ENCODE results near the gene MTERF2.
A peak's percentile ranks its signal among the peaks of the same experiment; 100 is the strongest.

DNA sequence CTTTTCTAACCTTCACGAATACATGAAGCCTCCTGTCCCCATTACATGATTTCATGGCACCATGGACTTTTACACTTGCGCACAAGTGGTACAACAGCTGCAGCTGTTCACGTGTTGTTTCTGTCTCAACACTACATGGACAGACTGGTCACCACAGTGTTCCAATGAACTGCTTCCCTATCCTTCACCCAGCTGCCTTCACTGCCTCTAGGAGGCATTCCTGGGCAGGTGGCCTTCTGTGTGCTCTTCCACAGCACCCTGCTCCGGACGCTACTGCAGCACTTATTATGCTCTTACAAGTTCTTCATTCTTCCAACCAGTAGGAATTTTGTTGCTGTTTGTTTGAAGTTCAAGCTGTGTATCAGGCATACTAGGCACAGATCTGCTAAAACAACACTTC is 1.5 kb downstream of the MTERF2 start:
- TF ChIP-seq POLR2AphosphoS5 (IDR thresholded peaks at IDR 0.05) (peak in 1 of 2 donors; percentile 44), POLR2A (IDR thresholded peaks at IDR 0.05; ENCODE audit: low read depth) (no peak), EP300 (IDR thresholded peaks at IDR 0.05) (no peak)
- TF ChIP-seq, protein P1, sequence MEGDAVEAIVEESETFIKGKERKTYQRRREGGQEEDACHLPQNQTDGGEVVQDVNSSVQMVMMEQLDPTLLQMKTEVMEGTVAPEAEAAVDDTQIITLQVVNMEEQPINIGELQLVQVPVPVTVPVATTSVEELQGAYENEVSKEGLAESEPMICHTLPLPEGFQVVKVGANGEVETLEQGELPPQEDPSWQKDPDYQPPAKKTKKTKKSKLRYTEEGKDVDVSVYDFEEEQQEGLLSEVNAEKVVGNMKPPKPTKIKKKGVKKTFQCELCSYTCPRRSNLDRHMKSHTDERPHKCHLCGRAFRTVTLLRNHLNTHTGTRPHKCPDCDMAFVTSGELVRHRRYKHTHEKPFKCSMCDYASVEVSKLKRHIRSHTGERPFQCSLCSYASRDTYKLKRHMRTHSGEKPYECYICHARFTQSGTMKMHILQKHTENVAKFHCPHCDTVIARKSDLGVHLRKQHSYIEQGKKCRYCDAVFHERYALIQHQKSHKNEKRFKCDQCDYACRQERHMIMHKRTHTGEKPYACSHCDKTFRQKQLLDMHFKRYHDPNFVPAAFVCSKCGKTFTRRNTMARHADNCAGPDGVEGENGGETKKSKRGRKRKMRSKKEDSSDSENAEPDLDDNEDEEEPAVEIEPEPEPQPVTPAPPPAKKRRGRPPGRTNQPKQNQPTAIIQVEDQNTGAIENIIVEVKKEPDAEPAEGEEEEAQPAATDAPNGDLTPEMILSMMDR (IDR thresholded peaks at IDR 0.05): no peak
